Measurements from ENCODE around the gene AGK.
A peak's percentile ranks its signal among the peaks of the same experiment; 100 is the strongest.

AGK gene

GRCh38 chr7:141666071-141666470, 114.9 kb downstream of the AGK start:
- no peak overlapping the region for H3K18ac ChIP-seq (ENCODE audit: low read length)
- WGBS (ENCODE audit: extremely low coverage, insufficient coverage, low lambda C conversion rate): no CpG with 5 or more reads among the region's 4 CpGs
- H3K79me2 ChIP-seq (ENCODE audit: control insufficient read depth, insufficient read depth, low read length): no peaks in the 10 kb centered on the region
- H3K27ac ChIP-seq (ENCODE audit: low read depth, low read length): no peak overlapping the region
- H3K23ac ChIP-seq (ENCODE audit: low read length): no peak overlapping the region
- no peak overlapping the region for H2BK5ac ChIP-seq (ENCODE audit: low read length)
- H3K27me3 ChIP-seq (ENCODE audit: insufficient read depth, low read length, poor library complexity): no peaks in the 10 kb centered on the region
- H3K79me1 ChIP-seq (ENCODE audit: low read length): no peaks in the 10 kb centered on the region
- H2BK15ac ChIP-seq (replicated peaks; ENCODE audit: low read depth): no peak overlapping the region
- H3K56ac ChIP-seq (ENCODE audit: low read length): no peak overlapping the region
- no peaks in the 10 kb centered on the region for H3K36me3 ChIP-seq (ENCODE audit: control insufficient read depth, insufficient read depth, low read length)
- no peak overlapping the region for H4K8ac ChIP-seq (ENCODE audit: low read depth, low read length)
- H3K4me3 ChIP-seq (ENCODE audit: low read length): no peak overlapping the region
- H3K4me1 ChIP-seq (ENCODE audit: control insufficient read depth, low read depth, low read length): no peaks in the 10 kb centered on the region
- H2BK120ac ChIP-seq (ENCODE audit: low read depth, low read length): no peak overlapping the region
- no peak overlapping the region for H4K5ac ChIP-seq (ENCODE audit: low read length)
- H3K4me2 ChIP-seq (ENCODE audit: low read length): no peak overlapping the region
- H3K9ac ChIP-seq (ENCODE audit: low read length): no peak overlapping the region
- no peak overlapping the region for H3K4ac ChIP-seq (ENCODE audit: low read depth, low read length)
- H2AK5ac ChIP-seq (ENCODE audit: low read length): no peak overlapping the region
- DNase-seq: no peak

- no peaks in the 10 kb centered on the region for H3K27me3 ChIP-seq (ENCODE audit: insufficient read depth, low read length, poor library complexity)
- no peak overlapping the region for H4K5ac ChIP-seq (ENCODE audit: low read length)
- H3K27ac ChIP-seq (ENCODE audit: low read depth, low read length): no peak overlapping the region
- H3K4ac ChIP-seq (ENCODE audit: low read depth, low read length): no peak overlapping the region
- H4K8ac ChIP-seq (ENCODE audit: low read depth, low read length): no peak overlapping the region
- H3K4me2 ChIP-seq (ENCODE audit: low read length): no peak overlapping the region
- WGBS (ENCODE audit: extremely low coverage, insufficient coverage, low lambda C conversion rate): no CpG with 5 or more reads among the region's 2 CpGs
- H3K9ac ChIP-seq (ENCODE audit: low read length): no peak overlapping the region
- H2BK120ac ChIP-seq (ENCODE audit: low read depth, low read length): no peak overlapping the region
- H3K23ac ChIP-seq (ENCODE audit: low read length): no peak overlapping the region
- H3K4me1 ChIP-seq (ENCODE audit: control insufficient read depth, low read depth, low read length): no peaks in the 10 kb centered on the region
- no peak overlapping the region for H3K18ac ChIP-seq (ENCODE audit: low read length)
- H3K4me3 ChIP-seq (ENCODE audit: low read length): no peak overlapping the region
- H2BK15ac ChIP-seq (replicated peaks; ENCODE audit: low read depth): no peak overlapping the region
- H2AK5ac ChIP-seq (ENCODE audit: low read length): no peak overlapping the region
- H3K79me2 ChIP-seq (ENCODE audit: control insufficient read depth, insufficient read depth, low read length): no peaks in the 10 kb centered on the region
- H3K56ac ChIP-seq (ENCODE audit: low read length): no peak overlapping the region
- no peak overlapping the region for H2BK5ac ChIP-seq (ENCODE audit: low read length)
- H3K36me3 ChIP-seq (ENCODE audit: control insufficient read depth, insufficient read depth, low read length): no peaks in the 10 kb centered on the region
- no peak for DNase-seq
- H3K79me1 ChIP-seq (ENCODE audit: low read length): no peaks in the 10 kb centered on the region
Measured at GRCh38 chr7:141668853-141669252, 117.6 kb downstream of the AGK start.

- H3K27ac ChIP-seq (ENCODE audit: low read depth, low read length): no peak overlapping the region
- no peak overlapping the region for H3K4me2 ChIP-seq (ENCODE audit: low read length)
- H3K56ac ChIP-seq (ENCODE audit: low read length): no peak overlapping the region
- no peak overlapping the region for H2BK120ac ChIP-seq (ENCODE audit: low read depth, low read length)
- no peaks in the 10 kb centered on the region for H3K79me1 ChIP-seq (ENCODE audit: low read length)
- H2BK5ac ChIP-seq (ENCODE audit: low read length): no peak overlapping the region
- no peak overlapping the region for H3K9ac ChIP-seq (ENCODE audit: low read length)
- no peak overlapping the region for H3K23ac ChIP-seq (ENCODE audit: low read length)
- H3K36me3 ChIP-seq (ENCODE audit: control insufficient read depth, insufficient read depth, low read length): no peaks in the 10 kb centered on the region
- no peak overlapping the region for H4K5ac ChIP-seq (ENCODE audit: low read length)
- no peak overlapping the region for H3K4ac ChIP-seq (ENCODE audit: low read depth, low read length)
- no peaks in the 10 kb centered on the region for H3K4me1 ChIP-seq (ENCODE audit: control insufficient read depth, low read depth, low read length)
- no peaks in the 10 kb centered on the region for H3K27me3 ChIP-seq (ENCODE audit: insufficient read depth, low read length, poor library complexity)
- no peak overlapping the region for H3K4me3 ChIP-seq (ENCODE audit: low read length)
- H3K79me2 ChIP-seq (ENCODE audit: control insufficient read depth, insufficient read depth, low read length): no peaks in the 10 kb centered on the region
- DNase-seq: no peak
- H2AK5ac ChIP-seq (ENCODE audit: low read length): no peak overlapping the region
- H3K18ac ChIP-seq (ENCODE audit: low read length): no peak overlapping the region
- no peak overlapping the region for H2BK15ac ChIP-seq (replicated peaks; ENCODE audit: low read depth)
- no CpG with 5 or more reads among the region's 7 CpGs for WGBS (ENCODE audit: extremely low coverage, insufficient coverage, low lambda C conversion rate)
- no peak overlapping the region for H4K8ac ChIP-seq (ENCODE audit: low read depth, low read length)
Measured at GRCh38 chr7:141671705-141672496, 120.7 kb downstream of the AGK start.

- Histone ChIP-seq H3K27ac (ENCODE audit: low read depth, low read length) (no peak overlapping the region), H3K27me3 (ENCODE audit: insufficient read depth, low read length, poor library complexity) (no peaks in the 10 kb centered on the region), H3K79me1 (ENCODE audit: low read length) (no peaks in the 10 kb centered on the region), H3K79me2 (ENCODE audit: control insufficient read depth, insufficient read depth, low read length) (no peaks in the 10 kb centered on the region), H3K4ac (ENCODE audit: low read depth, low read length) (no peak overlapping the region), H4K8ac (ENCODE audit: low read depth, low read length) (no peak overlapping the region), H3K56ac (ENCODE audit: low read length) (no peak overlapping the region), H3K9ac (ENCODE audit: low read length) (no peak overlapping the region), H3K36me3 (ENCODE audit: control insufficient read depth, insufficient read depth, low read length) (no peaks in the 10 kb centered on the region), H3K4me3 (ENCODE audit: low read length) (no peak overlapping the region), H2BK5ac (ENCODE audit: low read length) (no peak overlapping the region), H3K4me1 (ENCODE audit: control insufficient read depth, low read depth, low read length) (no peaks in the 10 kb centered on the region), H3K4me2 (ENCODE audit: low read length) (no peak overlapping the region), H4K5ac (ENCODE audit: low read length) (no peak overlapping the region), H3K18ac (ENCODE audit: low read length) (no peak overlapping the region), H2BK15ac (replicated peaks; ENCODE audit: low read depth) (no peak overlapping the region), H3K23ac (ENCODE audit: low read length) (no peak overlapping the region), H2BK120ac (ENCODE audit: low read depth, low read length) (no peak overlapping the region), H2AK5ac (ENCODE audit: low read length) (no peak overlapping the region)
- WGBS (ENCODE audit: extremely low coverage, insufficient coverage, low lambda C conversion rate): no CpG with 5 or more reads among the region's 3 CpGs
- DNase-seq: no peak
Measured at GRCh38 chr7:141673346-141673745, 122.1 kb downstream of the AGK start.

GRCh38 chr7:141674171-141674671, 123.0 kb downstream of the AGK start:
- no peak overlapping the region for H4K8ac ChIP-seq (ENCODE audit: low read depth, low read length)
- no peak overlapping the region for H3K4me3 ChIP-seq (ENCODE audit: low read length)
- H2BK5ac ChIP-seq (ENCODE audit: low read length): no peak overlapping the region
- H3K18ac ChIP-seq (ENCODE audit: low read length): no peak overlapping the region
- H3K4ac ChIP-seq (ENCODE audit: low read depth, low read length): no peak overlapping the region
- no peaks in the 10 kb centered on the region for H3K36me3 ChIP-seq (ENCODE audit: control insufficient read depth, insufficient read depth, low read length)
- no peak overlapping the region for H2BK15ac ChIP-seq (replicated peaks; ENCODE audit: low read depth)
- no peak overlapping the region for H3K9ac ChIP-seq (ENCODE audit: low read length)
- H3K4me1 ChIP-seq (ENCODE audit: control insufficient read depth, low read depth, low read length): no peaks in the 10 kb centered on the region
- peak; percentile 84 for DNase-seq
- no peaks in the 10 kb centered on the region for H3K79me1 ChIP-seq (ENCODE audit: low read length)
- no peak overlapping the region for H3K4me2 ChIP-seq (ENCODE audit: low read length)
- WGBS (ENCODE audit: extremely low coverage, insufficient coverage, low lambda C conversion rate): no CpG with 5 or more reads among the region's 5 CpGs
- H3K27me3 ChIP-seq (ENCODE audit: insufficient read depth, low read length, poor library complexity): no peaks in the 10 kb centered on the region
- no peak overlapping the region for H2BK120ac ChIP-seq (ENCODE audit: low read depth, low read length)
- H3K23ac ChIP-seq (ENCODE audit: low read length): no peak overlapping the region
- peak overlapping the region; percentile 1 for H3K56ac ChIP-seq (ENCODE audit: low read length)
- H2AK5ac ChIP-seq (ENCODE audit: low read length): no peak overlapping the region
- peak overlapping the region; percentile 53 for H3K27ac ChIP-seq (ENCODE audit: low read depth, low read length)
- H4K5ac ChIP-seq (ENCODE audit: low read length): no peak overlapping the region
- no peaks in the 10 kb centered on the region for H3K79me2 ChIP-seq (ENCODE audit: control insufficient read depth, insufficient read depth, low read length)

GRCh38 chr7:141674702-141675101, 123.5 kb downstream of the AGK start:
- no peak overlapping the region for H2BK5ac ChIP-seq (ENCODE audit: low read length)
- H2BK15ac ChIP-seq (replicated peaks; ENCODE audit: low read depth): no peak overlapping the region
- peak; percentile 75 for DNase-seq
- H3K79me2 ChIP-seq (ENCODE audit: control insufficient read depth, insufficient read depth, low read length): no peaks in the 10 kb centered on the region
- H3K4me2 ChIP-seq (ENCODE audit: low read length): no peak overlapping the region
- H3K36me3 ChIP-seq (ENCODE audit: control insufficient read depth, insufficient read depth, low read length): no peaks in the 10 kb centered on the region
- H3K56ac ChIP-seq (ENCODE audit: low read length): no peak overlapping the region
- no peak overlapping the region for H3K23ac ChIP-seq (ENCODE audit: low read length)
- no peak overlapping the region for H3K9ac ChIP-seq (ENCODE audit: low read length)
- H3K27ac ChIP-seq (ENCODE audit: low read depth, low read length): peak overlapping the region; percentile 53
- no peak overlapping the region for H2BK120ac ChIP-seq (ENCODE audit: low read depth, low read length)
- H3K27me3 ChIP-seq (ENCODE audit: insufficient read depth, low read length, poor library complexity): no peaks in the 10 kb centered on the region
- no peak overlapping the region for H2AK5ac ChIP-seq (ENCODE audit: low read length)
- no peak overlapping the region for H3K18ac ChIP-seq (ENCODE audit: low read length)
- H3K4me3 ChIP-seq (ENCODE audit: low read length): no peak overlapping the region
- no peak overlapping the region for H4K8ac ChIP-seq (ENCODE audit: low read depth, low read length)
- H3K4me1 ChIP-seq (ENCODE audit: control insufficient read depth, low read depth, low read length): no peaks in the 10 kb centered on the region
- H4K5ac ChIP-seq (ENCODE audit: low read length): no peak overlapping the region
- H3K4ac ChIP-seq (ENCODE audit: low read depth, low read length): no peak overlapping the region
- H3K79me1 ChIP-seq (ENCODE audit: low read length): no peaks in the 10 kb centered on the region
- WGBS (ENCODE audit: extremely low coverage, insufficient coverage, low lambda C conversion rate): no CpG with 5 or more reads among the region's 4 CpGs
